ENCODE data around the gene DENND1A.
A peak's percentile ranks its signal among the peaks of the same experiment; 100 is the strongest.

DENND1A gene

DNA sequence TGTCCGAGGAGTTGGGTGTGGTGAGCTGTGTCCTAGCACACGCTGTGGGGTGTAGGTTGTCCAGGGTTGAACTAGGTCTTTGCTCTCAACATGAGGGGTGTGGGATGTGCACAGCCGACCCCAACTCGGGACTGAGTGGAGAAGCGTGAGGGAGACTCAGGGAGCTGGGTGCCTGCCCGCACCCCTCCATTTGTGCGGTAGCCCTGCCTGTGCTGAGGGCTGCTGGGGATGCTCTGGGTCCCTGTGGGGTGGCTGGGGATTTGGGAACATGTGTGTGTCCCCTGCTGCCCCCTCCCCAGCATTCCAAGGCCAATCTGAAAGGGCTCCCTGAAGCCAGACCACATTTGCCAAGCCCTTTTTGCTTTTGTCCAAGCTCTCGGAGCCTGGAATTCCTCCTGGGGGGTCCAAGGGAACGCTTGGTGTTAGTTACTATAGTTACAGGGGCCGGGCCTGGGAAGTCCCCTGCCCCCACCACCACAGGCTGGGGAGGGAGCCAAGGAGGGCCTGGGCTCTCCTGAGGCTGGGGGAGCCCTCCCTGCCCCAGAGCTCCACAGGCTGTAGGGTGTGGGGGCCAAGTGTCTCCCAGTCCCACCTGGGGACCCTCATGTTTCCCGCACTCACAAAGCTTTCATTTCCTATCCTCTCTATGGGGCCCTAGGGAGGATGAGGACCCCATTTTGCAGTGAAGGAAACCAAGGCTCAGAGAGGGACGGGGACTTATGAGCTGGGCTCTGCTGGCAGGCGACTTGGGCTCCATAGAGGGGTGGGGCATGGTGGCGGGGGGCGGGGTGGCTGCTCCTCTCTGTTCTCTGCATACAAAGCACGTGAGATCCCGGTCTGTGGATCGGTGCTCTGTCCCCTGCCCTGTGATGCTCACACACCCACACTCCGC lies 572.8 kb downstream of the DENND1A start:
- H3K4me3 ChIP-seq (ENCODE audit: low read depth, low read length): no peak overlapping the region
- TF ChIP-seq, protein P1, sequence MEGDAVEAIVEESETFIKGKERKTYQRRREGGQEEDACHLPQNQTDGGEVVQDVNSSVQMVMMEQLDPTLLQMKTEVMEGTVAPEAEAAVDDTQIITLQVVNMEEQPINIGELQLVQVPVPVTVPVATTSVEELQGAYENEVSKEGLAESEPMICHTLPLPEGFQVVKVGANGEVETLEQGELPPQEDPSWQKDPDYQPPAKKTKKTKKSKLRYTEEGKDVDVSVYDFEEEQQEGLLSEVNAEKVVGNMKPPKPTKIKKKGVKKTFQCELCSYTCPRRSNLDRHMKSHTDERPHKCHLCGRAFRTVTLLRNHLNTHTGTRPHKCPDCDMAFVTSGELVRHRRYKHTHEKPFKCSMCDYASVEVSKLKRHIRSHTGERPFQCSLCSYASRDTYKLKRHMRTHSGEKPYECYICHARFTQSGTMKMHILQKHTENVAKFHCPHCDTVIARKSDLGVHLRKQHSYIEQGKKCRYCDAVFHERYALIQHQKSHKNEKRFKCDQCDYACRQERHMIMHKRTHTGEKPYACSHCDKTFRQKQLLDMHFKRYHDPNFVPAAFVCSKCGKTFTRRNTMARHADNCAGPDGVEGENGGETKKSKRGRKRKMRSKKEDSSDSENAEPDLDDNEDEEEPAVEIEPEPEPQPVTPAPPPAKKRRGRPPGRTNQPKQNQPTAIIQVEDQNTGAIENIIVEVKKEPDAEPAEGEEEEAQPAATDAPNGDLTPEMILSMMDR (IDR thresholded peaks at IDR 0.05; ENCODE audit: low read depth, low read length, missing control alignments): no peak
- in situ Hi-C loops (cut with HindIII; ENCODE audit: low sequenced_read_pairs): loop anchor here (10.0 kb wide), 2 partner anchors 62 to 372 kb away; no protein-coding TSS in a partner anchor
- DNase-seq (ENCODE audit: low read depth): no peak

DNA sequence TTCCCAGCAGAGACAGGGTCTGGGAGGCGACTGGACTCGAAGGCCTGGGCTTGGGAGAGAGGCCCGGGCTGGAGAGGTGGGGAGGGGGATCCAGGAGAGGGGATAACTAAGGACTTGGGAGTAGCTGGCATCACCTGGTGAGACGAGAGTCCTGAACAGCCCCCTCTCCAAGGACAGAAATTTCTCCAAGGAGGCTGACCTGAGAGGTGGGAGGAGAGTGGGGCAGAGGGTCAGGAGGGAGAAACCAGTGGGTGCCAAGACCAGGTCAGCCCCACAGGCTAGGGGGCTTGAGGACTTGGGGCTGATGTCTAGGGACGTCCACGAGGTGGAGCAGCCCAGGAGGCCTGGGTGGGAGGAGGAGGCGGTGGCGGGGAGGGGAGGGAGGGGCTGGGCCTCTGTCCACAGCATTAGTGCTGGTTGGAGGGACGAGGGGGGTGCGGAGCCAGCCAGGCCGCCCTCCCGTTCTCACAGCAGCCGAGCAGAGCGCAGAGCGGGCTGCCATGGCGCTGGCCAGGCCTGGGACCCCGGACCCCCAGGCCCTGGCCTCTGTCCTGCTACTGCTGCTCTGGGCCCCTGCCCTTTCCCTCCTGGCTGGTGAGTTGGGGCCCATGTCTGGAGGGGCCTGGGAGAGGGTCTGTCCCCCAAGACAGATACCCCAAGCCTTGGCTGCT lies 574.0 kb downstream of the DENND1A start, which contains the start of gene CRB2:
TSS of gene CRB2 (plus strand) at position 437 of the 671 bp plus-strand sequence. CDS start at position 501, 64 bp downstream.
- DNase-seq (ENCODE audit: low read depth): no peak
- no peak within 1 kb of the TSS for H3K4me3 ChIP-seq (ENCODE audit: low read depth, low read length)
- in situ Hi-C loops (cut with HindIII; ENCODE audit: low sequenced_read_pairs): loop anchor here (10.0 kb wide), 2 partner anchors 61 to 371 kb away; no protein-coding TSS in a partner anchor
- TF ChIP-seq, protein P1 (IDR thresholded peaks at IDR 0.05; ENCODE audit: low read depth, low read length, missing control alignments): no peak

DNA sequence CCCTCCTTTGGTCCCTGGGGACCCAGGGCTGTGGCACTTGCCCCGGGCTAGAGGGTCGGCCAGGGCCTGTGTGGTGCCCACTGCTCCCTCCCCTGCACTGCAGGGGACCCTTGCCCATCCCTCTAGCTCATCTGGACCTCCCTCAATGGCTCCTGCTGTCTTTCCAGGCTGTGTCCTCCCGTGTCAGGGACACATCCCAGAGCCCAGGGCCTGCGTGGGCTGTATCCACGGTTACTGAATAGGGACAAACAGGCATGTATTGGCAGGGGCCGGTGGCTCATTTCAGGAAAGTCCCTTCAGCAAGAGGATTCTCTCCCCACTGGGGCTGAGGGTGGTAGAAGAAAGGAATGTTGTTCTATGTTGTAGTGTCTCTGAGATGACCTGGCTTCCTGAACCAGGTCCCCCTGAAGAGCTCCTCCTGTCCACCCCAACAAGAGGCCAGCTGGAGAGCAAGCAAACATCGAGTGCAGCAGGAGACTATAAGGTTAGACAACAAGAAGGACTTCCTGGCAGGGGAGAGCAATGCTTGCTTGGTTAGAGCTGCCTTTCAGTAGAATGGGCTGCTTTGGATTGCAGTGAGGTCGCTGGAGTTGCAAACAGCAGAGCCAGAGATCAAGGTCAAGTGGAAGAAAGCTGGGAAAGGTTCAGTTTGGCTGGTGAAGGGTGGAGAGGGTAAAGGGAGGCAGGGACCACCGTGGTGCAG lies 575.0 kb downstream of the DENND1A start:
- no peak overlapping the region for H3K4me3 ChIP-seq (ENCODE audit: low read depth, low read length)
- in situ Hi-C loops (cut with HindIII; ENCODE audit: low sequenced_read_pairs): loop anchor here (5.0 to 10.0 kb wide), 3 partner anchors 60 to 370 kb away; no protein-coding TSS in a partner anchor
- TF ChIP-seq, protein P1 (IDR thresholded peaks at IDR 0.05; ENCODE audit: low read depth, low read length, missing control alignments): no peak
- no peak for DNase-seq (ENCODE audit: low read depth)

DNA sequence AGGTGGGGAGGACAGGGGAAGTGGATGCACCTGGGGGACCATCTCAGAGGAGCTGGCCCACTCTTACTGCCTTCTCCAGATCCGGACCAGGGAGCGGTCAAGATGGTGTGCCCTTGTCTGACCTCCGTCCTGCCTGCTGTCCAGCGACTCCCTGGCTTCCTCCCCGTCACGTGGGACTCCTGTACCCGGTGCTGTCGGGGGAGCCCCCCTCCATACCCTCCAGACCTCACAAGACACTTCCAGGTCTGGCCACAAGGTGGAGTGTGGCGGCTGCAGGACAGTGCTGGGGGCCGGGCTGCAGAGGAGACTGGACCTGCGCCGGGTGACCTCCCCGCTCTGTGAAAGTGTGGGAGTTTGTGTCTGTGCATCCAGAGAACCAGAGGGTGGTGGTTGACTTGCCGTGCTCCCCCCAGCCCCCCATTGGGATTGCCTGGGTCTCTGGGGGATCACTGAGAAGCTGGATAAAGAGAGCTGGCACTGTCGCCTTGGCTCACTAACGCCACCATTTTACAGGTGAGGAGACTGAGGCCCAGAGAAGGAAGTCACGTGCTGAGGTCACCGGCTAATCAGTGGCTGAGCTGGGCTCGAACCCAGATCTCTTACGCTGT lies 575.8 kb downstream of the DENND1A start:
- TF ChIP-seq, protein P1 (IDR thresholded peaks at IDR 0.05; ENCODE audit: low read depth, low read length, missing control alignments): peak; percentile 90
- in situ Hi-C loops (cut with HindIII; ENCODE audit: low sequenced_read_pairs): loop anchor here (5.0 to 10.0 kb wide), 3 partner anchors 59 to 369 kb away; no protein-coding TSS in a partner anchor
- no peak for DNase-seq (ENCODE audit: low read depth)
- no peak overlapping the region for H3K4me3 ChIP-seq (ENCODE audit: low read depth, low read length)

DNA sequence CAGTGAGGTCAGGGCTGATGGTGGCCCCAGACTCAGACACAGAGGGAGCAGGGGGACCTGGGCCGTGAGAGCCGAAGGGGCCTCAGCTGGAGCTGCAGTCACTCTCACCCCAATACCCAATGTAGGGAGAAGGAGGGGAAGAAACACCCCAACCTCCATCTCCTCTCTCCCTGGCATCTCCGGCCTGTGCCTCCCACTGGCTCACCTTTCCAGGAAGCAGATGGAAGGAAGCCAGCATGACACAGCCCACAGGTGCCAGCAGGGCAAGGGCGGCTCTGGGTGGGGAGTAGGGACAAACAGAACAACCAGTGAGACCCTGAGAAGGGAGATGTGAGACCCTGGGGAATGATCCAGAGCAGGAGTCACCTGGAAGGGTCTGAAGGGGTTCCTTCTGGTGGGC lies 576.9 kb downstream of the DENND1A start:
- no peak for DNase-seq (ENCODE audit: low read depth)
- in situ Hi-C loops (cut with HindIII; ENCODE audit: low sequenced_read_pairs): loop anchor here (5.0 to 10.0 kb wide), 3 partner anchors 58 to 368 kb away; no protein-coding TSS in a partner anchor
- H3K4me3 ChIP-seq (ENCODE audit: low read depth, low read length): no peak overlapping the region
- TF ChIP-seq, protein P1 (IDR thresholded peaks at IDR 0.05; ENCODE audit: low read depth, low read length, missing control alignments): no peak
